Spleen (tissue), 7 donors: ENCODE results near the gene RERGL.

ENCODE experiments used
- CTCF ChIP-seq, 11 experiments: fragments of 200-600 bp in 7 of 11; fragments of 450-650 bp in 4 of 11; sonication (generic) in 4 of 11; IDR thresholded peaks in 8 of 11; conservative IDR thresholded peaks in 3 of 11; 1 replicate in 7 of 11; 2 replicates in 4 of 11; pipeline versions ENCODE4 v1.4.0 to v1.8.0; 2016 to 2021; ENCODE audit warnings: antibody characterized with exemption in 11 of 11, inconsistent platforms in 4 of 11, mild to moderate bottlenecking in 1 of 11
- POLR2A ChIP-seq, 3 donors: fragments of 450-650 bp; IDR thresholded peaks; one replicate each; pipeline ENCODE4 v1.5.1; 2017; ENCODE audit warnings: antibody characterized with exemption in 3 of 3, mild to moderate bottlenecking in 1 of 3
- POLR2AphosphoS5 ChIP-seq, 3 donors: sonication (generic); formaldehyde crosslinking; IDR thresholded peaks; one replicate each; pipeline ENCODE4 v1.5.1; 2017; ENCODE audit warnings: antibody characterized with exemption in 3 of 3
- donor health status: DM: no; HTN: no; CAD: no; lungs with moderate emphysema.
- donor health status: DM: no; HTN: no; CAD: no.
- donor health status: DM: no; HTN: no; CAD: no.

GRCh38 chr12:18139254-18139653 lies 49.3 kb upstream of the RERGL start:
- TF ChIP-seq CTCF (IDR thresholded peaks at IDR 0.05 in 8 of 11, conservative IDR thresholded peaks at IDR 0.05 in 3 of 11): no peak
- TF ChIP-seq POLR2AphosphoS5 (IDR thresholded peaks at IDR 0.05): no peak
- no peak for TF ChIP-seq POLR2A (IDR thresholded peaks at IDR 0.05)
